NCI-H1436 (cell line): ENCODE measurements around the gene PICALM.
A peak's percentile ranks its signal among the peaks of the same experiment; 100 is the strongest.
"Not testable (repeated sequence)": the region's sequence is repeated elsewhere in the genome, so short reads cannot be mapped to it uniquely, and the experiment has no call there.

ENCODE experiments used
- DNase-seq: peaks from one replicate; lab custom pipeline; 2025; lab: John Stamatoyannopoulos, UW

PICALM gene, protein sequence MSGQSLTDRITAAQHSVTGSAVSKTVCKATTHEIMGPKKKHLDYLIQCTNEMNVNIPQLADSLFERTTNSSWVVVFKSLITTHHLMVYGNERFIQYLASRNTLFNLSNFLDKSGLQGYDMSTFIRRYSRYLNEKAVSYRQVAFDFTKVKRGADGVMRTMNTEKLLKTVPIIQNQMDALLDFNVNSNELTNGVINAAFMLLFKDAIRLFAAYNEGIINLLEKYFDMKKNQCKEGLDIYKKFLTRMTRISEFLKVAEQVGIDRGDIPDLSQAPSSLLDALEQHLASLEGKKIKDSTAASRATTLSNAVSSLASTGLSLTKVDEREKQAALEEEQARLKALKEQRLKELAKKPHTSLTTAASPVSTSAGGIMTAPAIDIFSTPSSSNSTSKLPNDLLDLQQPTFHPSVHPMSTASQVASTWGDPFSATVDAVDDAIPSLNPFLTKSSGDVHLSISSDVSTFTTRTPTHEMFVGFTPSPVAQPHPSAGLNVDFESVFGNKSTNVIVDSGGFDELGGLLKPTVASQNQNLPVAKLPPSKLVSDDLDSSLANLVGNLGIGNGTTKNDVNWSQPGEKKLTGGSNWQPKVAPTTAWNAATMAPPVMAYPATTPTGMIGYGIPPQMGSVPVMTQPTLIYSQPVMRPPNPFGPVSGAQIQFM

DNA sequence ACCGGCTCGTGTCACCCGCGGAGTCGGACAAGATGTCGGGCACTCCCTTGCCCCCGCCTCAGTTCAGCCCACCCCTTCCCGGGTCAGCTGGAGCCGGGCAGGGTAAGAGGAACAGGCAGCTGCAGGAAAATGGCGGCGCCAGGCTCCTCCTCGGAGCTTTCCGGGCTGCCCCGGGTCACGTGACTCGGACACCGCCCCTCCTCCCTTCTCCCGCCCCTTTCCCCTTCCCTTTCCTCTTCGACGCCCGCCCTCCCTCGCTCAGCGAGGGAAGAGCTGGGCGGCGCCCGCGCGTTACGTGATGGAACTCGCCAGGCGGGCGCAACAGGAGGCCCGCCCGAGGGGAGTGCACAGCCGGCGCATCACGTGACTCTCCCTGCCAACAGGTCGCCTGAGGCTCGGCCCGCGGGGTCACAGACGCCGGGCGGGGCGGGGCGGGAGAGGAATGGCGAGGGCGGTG, at the start of gene PICALM:
Gene PICALM (minus strand): TSS at position 134 of the 457 bp plus-strand sequence. CDS start 304 bp downstream, outside the sequence.
- peak; percentile 99 for DNase-seq

DNA sequence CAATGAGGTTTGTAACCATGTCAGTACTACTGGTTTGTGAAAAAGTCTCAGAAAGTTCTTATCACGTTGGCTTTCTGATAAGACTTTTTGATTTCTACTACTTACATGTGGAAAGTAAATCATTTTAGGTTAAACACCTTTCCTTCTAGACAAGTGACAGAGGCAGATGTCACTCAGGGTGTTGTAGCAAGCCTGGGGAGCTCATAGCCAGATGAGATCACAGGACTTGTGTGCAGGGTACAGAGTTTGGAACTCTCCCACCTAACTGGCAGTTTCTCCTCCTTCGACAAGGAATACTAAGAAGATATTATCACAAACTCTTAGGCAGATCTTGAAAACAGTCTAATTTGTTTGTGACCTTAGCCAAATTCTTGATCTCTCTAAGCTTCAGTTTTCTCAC, 49.4 kb upstream of the PICALM start:
- no peak for DNase-seq

DNA sequence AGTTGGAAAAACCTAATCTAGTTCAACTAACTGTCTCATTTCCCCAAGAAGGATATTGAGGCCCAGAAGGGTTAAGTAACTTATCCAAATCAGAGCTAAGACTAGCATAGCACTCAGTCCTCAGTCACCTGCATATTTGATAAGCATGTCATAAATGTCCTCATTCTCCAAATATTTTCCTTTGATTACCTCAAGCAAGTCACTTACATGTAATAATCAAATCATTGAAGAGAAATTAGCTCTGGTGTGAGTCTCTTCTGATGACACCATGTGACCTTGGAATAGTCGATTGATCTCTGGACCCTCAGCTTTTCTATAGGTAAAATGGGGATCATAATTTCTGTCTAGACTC, 48.8 kb upstream of the PICALM start:
- no peak for DNase-seq

DNA sequence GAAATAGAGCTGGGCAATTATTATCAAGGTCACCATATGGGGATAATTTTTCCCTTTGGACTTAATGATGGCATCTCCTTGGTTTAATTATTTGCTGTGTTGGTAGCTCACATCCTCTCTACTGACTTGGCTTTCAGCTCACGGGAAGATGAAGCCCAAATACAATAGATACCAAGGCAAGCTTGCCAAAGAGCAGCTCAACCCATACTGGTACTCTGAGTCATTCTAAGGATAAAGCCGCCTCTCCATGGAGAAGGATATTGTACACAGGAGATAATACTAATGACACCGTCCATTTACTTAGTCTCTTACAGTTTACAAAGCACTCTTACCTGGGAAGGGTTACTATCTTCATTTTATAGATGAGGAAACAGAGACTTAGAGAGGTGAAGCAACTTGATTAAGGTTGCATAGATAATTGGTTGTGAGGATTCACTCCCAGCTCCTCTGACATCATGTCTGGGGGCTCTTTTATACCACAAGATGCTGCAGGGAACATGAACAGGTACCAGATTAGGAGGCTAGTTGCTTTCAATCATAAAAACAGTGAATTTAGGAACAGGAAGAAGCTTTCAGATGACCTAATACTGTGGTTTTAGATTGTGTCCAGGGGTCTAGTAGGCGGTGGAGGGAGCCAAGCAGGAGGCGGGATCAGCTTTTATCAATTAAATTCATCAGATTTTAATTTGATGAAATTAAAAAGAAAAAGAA, 48.3 kb upstream of the PICALM start:
- no peak for DNase-seq

DNA sequence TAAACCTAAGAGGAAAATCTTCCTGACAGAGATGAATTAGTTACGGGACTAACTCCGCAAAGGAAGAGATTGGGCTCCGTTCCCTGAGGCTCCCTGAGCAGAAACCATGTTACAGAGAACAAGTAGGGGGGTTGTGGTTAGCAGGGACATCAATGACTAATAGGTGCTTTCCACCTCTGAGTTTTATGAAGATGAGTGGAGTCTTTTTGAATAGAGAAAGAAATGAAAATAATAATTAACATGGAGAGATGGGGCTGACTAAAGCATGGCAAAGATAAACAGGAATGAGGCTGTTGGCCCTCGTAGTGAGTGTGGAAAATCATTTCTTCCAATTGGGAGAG, 47.5 kb upstream of the PICALM start:
- no peak for DNase-seq

DNA sequence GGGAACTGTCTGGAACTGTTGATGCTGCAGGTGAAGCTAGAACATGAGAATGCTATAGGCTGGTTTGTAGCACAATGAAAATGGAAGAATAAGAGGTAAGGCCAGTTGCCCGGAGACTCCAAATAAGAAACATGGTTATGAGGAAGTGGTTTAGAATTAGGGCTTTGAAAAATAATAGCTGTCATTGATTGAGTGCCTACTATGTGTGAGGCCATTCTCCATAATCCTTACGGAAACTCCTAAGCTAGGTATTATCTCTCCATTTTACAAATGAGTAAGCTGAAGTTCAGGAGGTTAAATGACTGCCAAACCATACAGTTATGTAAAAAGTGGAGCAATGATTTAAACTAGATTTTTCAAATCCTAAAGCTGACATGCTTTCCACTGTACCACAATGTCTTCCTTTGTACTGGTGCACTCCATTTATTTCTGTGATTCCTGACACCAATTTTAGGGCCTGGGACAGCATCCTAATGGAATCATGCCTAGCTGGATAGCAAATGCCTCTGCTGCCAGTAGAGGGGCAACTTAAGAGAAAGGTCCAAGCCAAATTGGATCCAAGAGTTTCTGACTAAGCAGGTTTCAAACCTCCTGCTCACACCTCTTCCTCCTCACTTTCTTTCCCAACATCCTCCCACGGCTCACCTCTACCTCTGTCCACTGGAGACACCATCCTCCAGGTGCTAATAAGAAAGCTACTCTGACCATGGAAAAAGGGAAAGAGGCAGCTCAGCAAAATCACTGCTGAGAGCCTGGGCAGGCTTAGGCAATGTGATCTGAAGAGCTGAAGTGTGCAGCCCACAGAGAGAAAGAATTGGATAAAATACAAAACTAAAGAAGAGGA, 46.9 kb upstream of the PICALM start:
- no peak for DNase-seq

DNA sequence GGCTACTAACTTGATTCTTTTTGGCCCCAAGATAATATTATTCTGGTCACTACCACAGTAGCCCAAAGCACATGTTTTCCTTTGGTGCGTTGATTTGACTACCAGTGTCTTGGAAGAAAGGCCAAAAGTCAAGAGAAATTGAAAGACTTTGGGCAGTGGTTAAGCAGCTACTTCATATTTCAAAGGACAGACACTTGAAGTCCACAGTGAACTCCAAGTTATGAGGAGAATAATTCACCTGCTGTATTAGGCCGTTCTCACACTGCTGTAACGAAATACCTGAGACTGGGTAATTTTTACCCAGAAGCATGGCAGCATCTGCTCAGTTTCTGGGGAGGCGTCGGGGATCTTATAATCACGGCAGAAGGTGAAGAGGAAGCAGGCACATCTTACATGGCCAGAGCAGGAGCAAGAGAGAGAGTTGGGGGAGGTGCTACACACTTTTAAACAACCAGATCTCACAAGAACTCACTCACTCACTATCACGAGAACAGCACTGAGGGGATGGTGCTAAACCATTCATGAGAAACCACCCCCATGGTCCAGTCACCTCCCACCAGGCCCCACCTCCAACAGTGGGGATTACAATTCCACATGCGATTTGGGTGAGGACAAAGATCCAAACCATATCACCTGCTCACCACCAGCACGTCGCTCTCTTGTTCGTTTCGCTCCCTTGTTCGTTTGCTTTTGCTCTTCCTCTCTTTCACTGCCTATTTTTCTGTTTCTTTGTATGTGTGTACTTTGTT, 40.2 kb upstream of the PICALM start:
- DNase-seq: no peak

DNA sequence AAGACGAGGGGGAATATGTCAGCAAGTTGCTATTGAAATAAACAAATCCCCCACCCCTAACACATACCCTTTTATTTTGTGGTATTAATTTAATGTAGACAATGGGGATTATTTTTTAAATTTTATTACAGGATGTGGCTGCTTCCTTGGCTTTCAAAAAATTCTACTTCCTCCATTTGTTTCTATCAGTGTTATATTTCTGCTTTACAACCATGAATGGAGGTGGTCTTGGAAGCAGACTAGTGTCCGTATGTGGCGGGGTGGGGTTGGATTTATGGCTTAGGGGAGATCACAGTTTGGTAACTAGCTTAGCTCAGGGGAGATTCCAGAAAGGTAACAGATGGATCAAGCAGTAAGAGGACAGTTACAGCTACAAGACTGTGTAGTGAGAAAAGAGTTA, 39.3 kb upstream of the PICALM start:
- no peak for DNase-seq

DNA sequence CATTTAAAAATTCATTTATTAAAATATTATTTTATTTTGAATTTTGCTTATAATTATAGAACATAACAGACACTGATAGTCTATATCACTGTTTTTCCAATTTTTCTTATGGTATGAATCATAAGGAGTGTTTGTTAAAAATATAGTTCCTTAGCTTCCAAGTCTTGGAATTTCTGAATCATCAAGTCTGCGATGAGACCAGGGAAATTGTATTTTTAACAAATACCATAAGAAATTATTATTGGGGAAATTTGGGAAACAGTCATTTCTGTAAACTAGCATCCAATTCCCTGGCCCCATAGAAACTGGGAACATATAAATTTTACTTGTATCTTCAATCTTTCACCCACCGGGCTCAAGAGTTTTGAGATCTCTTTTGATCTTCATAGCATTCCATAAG, 38.0 kb upstream of the PICALM start:
- DNase-seq: no peak

DNA sequence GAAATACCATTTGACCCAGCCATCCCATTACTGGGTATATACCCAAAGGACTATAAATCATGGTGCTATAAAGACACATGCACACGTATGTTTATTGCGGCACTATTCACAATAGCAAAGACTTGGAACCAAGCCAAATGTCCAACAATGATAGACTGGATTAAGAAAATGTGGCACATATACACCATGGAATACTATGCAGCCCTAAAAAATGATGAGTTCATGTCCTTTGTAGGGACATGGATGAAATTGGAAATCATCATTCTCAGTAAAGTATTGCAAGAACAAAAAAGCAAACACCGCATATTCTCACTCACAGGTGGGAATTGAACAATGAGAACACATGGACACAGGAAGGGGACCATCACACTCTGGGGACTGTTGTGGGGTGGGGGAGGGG, 37.1 kb upstream of the PICALM start:
- not testable (repeated sequence) for DNase-seq

DNA sequence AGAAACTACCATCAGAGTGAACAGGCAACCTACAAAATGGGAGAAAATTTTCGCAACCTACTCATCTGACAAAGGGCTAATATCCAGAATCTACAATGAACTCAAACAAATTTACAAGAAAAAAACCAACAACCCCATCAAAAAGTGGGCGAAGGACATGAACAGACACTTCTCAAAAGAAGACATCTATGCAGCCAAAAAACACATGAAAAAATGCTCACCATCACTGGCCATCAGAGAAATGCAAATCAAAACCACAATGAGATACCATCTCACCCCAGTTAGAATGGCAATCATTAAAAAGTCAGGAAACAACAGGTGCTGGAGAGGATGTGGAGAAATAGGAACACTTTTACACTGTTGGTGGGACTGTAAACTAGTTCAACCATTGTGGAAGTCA, 36.7 kb upstream of the PICALM start:
- DNase-seq: not testable (repeated sequence)

DNA sequence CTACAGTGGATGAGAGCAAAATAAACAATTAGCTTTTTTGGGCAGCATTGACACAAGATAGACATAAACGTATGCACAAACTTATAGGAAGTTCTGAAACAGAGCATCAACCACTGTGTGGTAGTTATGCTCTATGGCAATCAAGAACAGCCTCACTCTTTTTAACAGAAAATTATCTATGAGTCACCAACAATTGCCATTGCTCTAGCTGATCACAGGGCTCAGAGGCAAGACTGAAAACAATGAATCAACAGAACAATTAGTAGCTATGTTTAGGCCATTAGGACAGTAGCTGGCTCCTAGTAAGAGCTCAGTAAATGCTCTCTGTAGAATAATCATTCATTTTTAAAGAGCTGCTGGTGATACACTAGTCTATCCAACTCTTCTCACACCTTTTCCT, 34.9 kb upstream of the PICALM start:
- no peak for DNase-seq

DNA sequence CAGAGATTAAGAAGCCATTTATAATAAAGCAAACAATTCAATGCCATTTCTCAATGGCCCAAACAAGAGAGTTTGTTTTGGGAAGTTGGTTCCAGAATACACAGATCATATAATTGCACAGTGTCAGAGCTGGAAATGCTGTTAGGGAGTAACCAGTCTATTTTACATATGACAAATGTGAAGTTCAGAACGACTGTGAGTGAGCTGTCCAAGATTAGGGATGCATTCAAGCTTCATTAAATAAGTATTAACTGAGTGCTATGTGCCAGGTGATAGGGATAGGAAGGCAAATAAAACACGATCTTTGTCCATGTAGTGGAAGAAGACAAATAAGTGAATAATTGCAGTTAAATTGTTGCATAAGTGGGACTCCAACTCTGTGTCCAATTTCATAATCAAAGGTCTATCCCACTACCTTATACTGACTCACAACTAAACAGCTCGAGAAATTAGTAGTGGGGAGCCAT, 33.1 kb upstream of the PICALM start:
- DNase-seq: no peak

DNA sequence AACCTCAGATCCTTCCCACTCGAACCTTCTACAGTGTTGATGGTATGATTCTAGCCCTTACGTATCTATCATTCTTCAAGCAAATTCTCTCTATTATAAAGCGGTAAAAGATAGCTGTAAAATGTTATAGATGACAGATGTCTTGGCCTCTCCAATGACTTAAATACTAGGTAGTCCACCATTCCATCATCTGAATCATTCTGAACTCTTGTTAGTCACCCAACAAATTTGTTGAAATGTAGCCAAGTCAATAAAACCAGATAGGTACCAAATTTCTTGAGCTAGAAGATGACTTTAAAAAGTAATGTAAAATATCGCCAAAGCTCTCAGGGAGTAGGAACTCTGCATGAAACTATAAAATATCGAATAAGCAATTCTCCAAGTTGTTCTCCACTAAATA, 32.6 kb upstream of the PICALM start:
- no peak for DNase-seq

DNA sequence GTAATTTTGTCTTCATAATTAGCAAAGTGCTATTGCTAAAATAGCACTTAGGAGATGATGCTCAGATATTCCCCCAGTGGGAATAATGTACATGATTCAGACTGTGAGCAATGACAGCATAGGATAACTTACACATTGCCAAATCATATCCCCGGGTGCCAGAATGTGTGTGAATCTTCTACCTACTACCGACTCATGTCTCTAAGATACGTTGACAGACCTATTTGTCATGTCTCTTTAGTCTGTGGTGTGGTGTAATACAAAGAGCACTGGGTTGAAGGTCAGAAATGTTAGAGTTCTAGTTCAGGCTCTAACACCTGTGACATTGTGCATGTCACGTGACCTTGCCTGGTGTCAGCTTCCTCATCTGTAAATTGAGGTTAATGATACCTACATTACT, 31.0 kb upstream of the PICALM start:
- DNase-seq: no peak

DNA sequence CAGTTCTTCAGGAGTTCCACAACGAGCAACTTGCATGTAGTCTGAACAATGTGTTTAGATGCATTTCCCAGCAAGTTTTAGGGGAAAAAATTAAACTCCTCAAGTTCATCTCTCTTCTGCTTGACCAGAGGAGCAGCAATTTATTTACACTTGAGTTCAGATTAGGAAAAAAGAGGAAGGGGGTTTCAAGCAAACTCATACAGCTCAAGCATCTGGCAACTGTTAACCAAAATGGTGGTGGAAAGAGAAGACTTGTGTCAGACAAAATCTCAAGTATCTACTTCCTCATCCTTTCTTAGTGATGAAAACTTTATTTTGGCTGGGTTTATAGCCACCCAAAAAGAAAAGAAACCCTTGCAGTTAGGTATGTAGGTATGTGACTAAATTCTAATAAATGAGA, 29.1 kb upstream of the PICALM start:
- DNase-seq: no peak

DNA sequence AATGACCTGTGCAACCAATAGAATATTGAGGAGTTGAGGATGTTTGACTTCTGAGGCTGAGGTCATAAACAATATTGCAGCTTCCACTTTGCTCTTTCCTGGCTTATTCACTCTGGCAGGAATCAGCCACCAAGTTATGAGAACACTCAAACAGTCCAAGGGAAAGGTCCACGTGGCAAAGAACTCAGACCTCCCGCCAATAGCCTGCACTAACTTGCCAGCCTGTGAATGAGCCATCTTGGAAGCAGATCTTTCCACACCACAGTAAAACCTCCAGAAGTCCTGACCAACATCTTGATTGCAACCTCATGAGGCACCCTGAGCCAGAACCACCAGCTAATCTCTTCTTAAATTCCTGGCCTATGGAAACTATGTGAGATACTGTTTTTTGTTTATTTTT, 22.7 kb upstream of the PICALM start:
- no peak for DNase-seq

DNA sequence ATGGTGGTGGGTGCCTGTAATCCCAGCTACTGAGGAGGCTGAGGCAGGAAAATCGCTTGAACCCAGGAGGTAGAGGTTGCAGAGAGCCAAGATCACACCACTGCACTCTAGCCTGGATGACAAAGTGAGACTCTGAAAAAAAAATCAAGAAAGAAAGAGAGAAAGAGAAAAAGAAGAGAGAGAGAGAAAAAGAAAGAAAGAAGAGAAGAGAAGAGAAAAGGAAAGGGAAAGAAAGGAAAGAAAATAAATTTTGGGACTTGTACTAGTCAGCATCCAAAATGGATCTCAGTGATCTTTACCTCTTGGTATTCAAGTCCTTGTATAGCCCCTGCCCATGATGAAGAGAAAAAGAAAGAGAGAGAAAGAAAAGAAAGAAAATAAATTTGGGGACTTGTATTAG, 22.2 kb upstream of the PICALM start:
- DNase-seq: no peak

DNA sequence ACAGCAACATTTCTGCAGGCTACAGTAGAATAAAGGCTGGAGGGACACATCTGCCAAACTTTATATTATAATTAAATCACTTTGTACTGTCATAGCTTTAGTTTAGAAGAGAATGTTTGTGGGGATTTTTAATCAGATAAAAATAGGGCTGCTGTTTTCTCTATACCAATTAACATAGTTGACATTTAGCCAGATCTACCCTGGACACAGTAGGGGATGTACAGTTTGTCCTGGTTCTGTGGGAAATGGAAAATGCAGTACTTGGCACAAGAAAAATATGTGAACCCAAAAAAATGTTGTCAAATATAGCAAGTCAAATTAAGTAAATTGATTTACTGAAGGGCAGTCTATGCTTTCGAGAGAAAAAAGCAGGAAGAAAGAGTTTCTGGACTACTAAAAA, 20.8 kb upstream of the PICALM start:
- DNase-seq: no peak

DNA sequence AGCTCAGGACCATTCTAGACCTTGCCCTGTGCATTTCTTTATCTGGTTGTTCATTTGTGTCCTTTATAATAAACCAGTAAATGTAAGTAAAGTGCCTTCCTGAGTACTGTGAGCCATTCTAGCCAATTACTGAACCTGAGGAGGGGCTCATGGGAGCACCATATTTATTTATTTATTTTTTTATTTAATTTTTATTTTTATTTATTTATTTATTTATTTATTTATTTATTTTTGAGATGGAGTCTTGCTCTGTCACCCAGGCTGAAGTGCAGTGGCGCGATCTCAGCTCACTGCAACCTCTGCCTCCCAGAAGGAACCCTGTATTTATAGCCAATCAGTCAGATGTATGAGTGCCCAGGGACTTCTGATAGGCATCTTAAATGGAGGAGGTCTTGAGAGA, 18.8 kb upstream of the PICALM start:
- not testable (repeated sequence) for DNase-seq

DNA sequence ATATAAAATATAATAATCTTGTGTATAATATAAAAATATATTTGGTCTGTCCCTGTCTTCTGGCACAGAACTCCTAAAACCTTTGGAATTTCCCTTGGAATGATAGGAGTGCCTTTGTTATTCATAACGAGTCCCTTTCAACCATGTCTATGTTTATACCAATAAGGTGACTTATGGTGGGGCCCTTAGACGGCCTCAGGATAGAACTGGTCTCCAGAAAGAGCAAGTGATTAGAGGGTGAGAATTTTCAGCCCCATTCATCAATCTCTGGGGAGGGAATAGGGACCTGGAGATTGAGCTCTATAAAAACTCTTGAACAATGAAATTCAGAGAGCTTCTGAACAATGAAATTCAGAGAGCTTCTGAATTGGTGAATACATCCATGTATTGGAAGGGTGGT, 18.4 kb upstream of the PICALM start:
- no peak for DNase-seq
